GM12801 (cell line): ENCODE results near the gene PDE1A.

Experiments used
- TF ChIP-seq, protein P1 (sequence below): IDR thresholded peaks from one replicate; pipeline ENCODE4 v1.5.1; 2011; ENCODE audit warnings: control low read depth; ENCODE audit not compliant: insufficient read length; ENCODE audit errors: extremely low read depth

PDE1A gene

DNA sequence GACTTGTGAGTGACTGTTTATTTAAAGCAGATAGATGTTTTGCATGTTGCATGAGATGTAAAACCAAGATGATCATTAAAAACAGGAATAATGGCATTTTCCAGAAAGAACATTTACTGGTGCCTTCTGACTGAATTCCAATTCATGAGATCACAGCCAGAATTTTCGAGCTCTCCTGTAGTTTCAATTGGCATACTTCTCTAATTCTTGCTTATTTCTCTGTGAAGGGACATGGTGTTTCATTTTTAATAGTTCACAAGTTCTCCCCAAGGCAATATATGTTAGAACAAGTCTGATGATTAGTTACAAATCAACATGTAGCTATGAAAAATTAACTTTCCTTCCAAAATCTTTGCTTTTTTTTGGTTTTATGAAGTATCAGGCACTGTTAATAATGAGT is 105.7 kb downstream of the PDE1A start:
- TF ChIP-seq, protein P1, sequence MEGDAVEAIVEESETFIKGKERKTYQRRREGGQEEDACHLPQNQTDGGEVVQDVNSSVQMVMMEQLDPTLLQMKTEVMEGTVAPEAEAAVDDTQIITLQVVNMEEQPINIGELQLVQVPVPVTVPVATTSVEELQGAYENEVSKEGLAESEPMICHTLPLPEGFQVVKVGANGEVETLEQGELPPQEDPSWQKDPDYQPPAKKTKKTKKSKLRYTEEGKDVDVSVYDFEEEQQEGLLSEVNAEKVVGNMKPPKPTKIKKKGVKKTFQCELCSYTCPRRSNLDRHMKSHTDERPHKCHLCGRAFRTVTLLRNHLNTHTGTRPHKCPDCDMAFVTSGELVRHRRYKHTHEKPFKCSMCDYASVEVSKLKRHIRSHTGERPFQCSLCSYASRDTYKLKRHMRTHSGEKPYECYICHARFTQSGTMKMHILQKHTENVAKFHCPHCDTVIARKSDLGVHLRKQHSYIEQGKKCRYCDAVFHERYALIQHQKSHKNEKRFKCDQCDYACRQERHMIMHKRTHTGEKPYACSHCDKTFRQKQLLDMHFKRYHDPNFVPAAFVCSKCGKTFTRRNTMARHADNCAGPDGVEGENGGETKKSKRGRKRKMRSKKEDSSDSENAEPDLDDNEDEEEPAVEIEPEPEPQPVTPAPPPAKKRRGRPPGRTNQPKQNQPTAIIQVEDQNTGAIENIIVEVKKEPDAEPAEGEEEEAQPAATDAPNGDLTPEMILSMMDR = no peak

DNA sequence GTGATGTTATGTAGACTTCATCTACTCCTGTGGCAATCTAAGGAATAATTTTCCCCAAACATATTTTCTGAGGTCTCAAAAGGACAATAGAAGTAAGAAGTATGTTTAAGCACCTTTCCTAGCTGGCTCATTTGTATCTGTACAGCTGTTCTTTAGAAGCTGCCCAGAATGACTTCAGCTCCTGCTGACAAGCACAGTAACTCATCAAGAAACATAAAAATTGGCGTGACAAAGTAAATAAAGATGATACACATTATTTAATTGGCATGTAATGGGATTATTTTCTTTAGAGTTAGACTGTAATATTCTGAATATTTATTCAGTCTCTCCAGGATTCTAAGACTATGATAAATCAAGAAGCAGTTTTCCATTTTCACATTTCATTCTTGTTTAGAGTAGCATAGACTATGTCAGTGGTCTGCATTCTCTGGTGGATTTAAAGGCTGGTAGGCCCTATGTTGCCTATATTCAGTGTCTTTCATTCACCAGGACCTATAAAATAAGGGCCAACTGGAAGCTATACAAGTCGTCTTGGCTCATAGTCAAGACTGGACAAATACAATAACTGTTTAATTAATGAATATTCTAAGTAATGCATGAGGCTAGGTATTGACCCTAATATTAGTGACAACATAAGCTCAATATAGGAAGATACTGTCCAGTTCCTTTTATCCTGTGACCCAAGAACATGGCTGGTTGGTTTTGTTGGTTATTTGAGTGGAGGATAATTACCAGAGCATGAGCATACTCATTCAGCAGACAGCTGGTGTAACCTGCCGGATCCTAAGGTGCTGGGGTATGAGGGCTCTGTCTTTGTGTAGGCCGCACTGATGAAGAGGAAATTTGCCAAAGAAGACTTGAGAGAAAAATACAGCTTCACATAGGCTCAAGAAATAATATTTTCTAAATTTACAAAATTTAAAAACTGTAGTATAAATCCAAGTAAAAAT is 107.0 kb downstream of the PDE1A start:
- TF ChIP-seq, protein P1 = no peak

DNA sequence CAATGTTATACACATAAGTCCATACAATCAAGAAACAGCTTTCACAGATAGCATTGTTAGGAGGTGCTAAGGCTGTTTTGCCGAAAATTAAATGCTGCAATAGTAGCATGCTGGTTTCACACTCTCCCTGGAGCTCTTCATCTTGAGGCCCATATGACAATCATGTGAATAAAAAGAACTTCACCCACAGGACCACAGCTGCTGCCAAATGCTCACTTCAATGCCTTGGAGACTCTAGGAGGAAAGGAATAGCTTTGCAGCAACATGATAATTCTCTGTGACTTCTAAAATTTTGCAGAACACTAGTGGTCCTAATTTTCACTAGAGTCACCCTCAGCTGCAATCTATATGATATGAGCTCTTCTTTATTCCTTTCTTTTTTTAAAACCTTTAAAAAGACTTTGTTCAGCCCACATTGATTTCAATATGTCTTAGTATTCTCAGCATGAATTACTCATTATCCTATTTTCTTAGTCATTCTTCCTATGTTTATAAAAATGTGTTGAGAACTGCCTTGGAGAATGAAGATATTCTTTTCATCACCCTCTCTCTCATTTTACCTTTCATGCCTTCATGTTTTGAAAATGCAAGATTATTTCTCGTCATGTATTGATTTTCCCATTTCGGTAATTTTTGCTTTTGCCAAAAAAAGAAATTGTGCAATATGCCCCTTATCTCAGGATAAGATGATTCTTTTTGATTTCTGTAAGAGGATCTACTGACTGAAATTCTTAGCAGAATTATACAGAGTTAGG is 108.2 kb downstream of the PDE1A start:
- TF ChIP-seq, protein P1 = no peak

DNA sequence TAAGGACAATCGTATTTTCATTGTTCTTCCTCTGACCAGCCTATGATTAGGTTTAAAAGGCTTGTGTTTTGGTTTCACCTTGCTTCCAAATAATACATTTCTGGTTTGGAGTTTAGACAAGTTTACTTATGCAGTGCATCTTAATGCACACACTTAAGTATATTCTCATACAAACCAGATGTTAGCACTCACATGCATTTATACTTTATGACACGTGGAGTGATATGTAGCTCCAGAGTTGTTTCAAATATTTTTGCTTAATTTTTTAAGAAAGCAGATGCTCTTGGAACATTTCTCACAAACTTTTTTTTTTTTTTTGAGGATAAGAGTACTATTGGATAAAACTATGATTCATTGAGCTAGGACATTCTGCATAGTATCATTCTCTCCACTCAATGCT is 109.9 kb downstream of the PDE1A start:
- TF ChIP-seq, protein P1 = no peak

DNA sequence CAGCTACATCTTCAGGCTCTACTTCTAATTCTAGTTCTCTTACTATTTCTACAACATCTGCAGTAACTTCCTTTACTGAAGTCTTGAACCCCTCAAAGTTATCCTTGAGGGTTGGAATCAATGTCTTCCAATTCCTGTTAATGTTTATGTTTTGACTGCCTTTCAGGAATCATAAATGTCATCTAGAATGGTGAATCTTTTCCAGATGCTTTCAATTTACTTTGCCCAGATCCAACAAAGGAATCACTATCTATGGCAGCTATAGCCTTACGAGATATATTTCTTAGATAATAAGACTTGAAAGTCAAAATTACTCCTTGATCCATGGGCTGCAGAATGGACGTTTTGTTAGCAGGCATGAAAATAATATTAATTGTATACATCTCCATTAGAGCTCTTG is 123.9 kb downstream of the PDE1A start:
- TF ChIP-seq, protein P1 = no peak

DNA sequence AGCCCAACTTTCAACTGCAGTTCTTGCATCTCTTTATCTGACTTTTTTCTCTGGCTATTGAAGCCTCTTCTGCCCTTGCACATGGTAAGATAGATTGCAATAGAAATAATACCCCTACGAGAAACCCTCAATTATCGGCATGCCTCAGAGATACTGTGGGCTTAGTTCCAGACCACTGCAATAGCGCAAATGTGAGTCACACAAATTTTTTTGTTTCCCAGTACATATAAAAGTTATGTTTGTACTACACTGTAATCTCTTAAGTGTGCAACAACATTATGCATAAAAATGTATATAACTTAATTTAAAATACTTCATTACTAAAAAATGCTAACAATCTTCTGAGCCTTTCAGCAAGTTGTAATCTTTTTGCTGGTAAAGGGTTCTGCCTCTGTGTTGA is 124.7 kb downstream of the PDE1A start:
- TF ChIP-seq, protein P1 = no peak

DNA sequence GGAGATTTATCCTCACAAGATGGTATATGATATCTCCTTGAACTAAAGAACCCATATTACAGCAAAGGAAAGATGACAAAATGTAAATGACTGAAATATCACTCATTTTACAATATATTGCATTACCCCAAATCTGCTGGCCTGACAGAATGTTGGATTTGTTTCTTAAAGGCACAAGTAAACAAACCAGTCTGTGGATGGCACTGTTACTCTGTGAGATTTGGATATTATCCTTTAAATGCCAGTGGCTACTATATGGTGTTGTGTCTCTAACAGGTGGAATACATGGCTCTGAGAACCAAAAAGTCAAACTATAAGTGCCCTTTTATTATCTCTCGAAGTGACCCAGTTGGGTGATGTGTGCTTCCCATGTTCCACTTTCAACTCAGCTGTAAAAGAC is 125.7 kb downstream of the PDE1A start:
- TF ChIP-seq, protein P1 = no peak
